Measurements from ENCODE around the gene CSRP3.

DNA sequence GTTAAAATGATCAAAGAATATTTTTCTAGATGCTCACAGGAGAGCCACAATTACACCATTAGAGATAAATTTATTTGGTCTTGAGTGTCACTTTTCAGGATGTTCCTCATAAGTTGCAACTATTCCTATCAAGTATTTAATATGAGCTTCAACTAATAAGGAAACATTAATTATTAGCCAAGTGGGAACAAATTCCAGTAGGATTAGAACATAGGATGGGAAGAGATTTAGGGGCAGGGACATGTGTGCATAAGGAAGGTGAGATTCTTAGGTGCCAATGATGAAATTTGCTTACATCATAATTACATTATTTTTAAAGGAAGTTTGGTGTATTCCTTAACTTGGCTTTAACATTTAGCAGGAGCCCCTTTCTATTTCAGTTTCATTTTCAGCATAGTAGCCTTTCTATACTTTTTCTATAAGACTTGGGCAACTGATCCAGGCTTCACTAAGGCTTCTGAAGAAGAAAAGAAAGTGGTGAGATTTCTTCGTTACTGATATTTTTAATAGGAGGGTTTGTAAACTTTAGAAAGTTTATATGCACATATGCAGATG lies 38.8 kb downstream of the CSRP3 start:
- TF ChIP-seq, protein P1, sequence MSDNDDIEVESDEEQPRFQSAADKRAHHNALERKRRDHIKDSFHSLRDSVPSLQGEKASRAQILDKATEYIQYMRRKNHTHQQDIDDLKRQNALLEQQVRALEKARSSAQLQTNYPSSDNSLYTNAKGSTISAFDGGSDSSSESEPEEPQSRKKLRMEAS (IDR thresholded peaks at IDR 0.05): no peak
- TF ChIP-seq GABPA (IDR thresholded peaks at IDR 0.05 in 1 of 2, conservative IDR thresholded peaks at IDR 0.05 in 1 of 2): no peak
- TF ChIP-seq, protein P2, sequence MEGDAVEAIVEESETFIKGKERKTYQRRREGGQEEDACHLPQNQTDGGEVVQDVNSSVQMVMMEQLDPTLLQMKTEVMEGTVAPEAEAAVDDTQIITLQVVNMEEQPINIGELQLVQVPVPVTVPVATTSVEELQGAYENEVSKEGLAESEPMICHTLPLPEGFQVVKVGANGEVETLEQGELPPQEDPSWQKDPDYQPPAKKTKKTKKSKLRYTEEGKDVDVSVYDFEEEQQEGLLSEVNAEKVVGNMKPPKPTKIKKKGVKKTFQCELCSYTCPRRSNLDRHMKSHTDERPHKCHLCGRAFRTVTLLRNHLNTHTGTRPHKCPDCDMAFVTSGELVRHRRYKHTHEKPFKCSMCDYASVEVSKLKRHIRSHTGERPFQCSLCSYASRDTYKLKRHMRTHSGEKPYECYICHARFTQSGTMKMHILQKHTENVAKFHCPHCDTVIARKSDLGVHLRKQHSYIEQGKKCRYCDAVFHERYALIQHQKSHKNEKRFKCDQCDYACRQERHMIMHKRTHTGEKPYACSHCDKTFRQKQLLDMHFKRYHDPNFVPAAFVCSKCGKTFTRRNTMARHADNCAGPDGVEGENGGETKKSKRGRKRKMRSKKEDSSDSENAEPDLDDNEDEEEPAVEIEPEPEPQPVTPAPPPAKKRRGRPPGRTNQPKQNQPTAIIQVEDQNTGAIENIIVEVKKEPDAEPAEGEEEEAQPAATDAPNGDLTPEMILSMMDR (IDR thresholded peaks at IDR 0.05; ENCODE audit: low read depth, low read length, missing input control): no peak
- TF ChIP-seq SP1 (IDR thresholded peaks at IDR 0.05): no peak
- TF ChIP-seq EGR1 (IDR thresholded peaks at IDR 0.05; ENCODE audit: low read depth in 2 of 2): no peak
- no peak for TF ChIP-seq FOXA2 (IDR thresholded peaks at IDR 0.05)
- no peak for TF ChIP-seq HNF4A (conservative IDR thresholded peaks at IDR 0.05)

Measured in liver (tissue), 3 donors.